Activated naive CD4-positive, alpha-beta T cell treated with anti-CD3 and anti-CD28 coated beads, Interleukin-2, amount 10 ng/mL, durations not matched to agents 7 days and 5 days (primary cell): Measurements from ENCODE around the gene THBD.

Source experiments
- CTCF ChIA-PET: fragments of 350-600 bp; sonication (Branson Sonifier 250); formaldehyde crosslinking; loops from one replicate; lab custom pipeline; 2021; ENCODE audit warnings: antibody characterized with exemption; lab: Charles Lee
- DNase-seq: peaks from one replicate; pipeline ENCODE4 v3.0.0-alpha.2; 2020
- H3K27ac Mint-ChIP-seq: one replicate; pipeline ENCODE4 v1.8.0; 2021; ENCODE audit warnings: mild to moderate bottlenecking, moderate library complexity, mixed read lengths
- H3K27me3 Mint-ChIP-seq: one replicate; pipeline ENCODE4 v1.8.0; 2021; ENCODE audit warnings: mild to moderate bottlenecking, mixed read lengths
- H3K36me3 Mint-ChIP-seq: one replicate; pipeline ENCODE4 v1.8.0; 2021; ENCODE audit warnings: mixed read lengths
- H3K4me1 Mint-ChIP-seq: one replicate; pipeline ENCODE4 v1.8.0; 2021; ENCODE audit warnings: mixed read lengths
- H3K4me3 Mint-ChIP-seq: one replicate; pipeline ENCODE4 v1.8.0; 2021; ENCODE audit warnings: mild to moderate bottlenecking, moderate library complexity, mixed read lengths
- H3K9me3 Mint-ChIP-seq: one replicate; pipeline ENCODE4 v1.8.0; 2021; ENCODE audit warnings: mixed read lengths

The THBD gene

GRCh38 chr20:23088866-23089265 is 39.4 kb upstream of the THBD start:
- Mint-ChIP-seq H3K27ac (no peak overlapping the region), H3K4me1 (peaks cover 8% of the 10 kb centered on the region), H3K4me3 (no peak overlapping the region), H3K36me3 (no peaks in the 10 kb centered on the region), H3K27me3 (peaks cover 26% of the 10 kb centered on the region), H3K9me3 (no peaks in the 10 kb centered on the region)
- CTCF ChIA-PET: no interaction called here
- DNase-seq: no peak

GRCh38 chr20:23087587-23088251 is 38.2 kb upstream of the THBD start:
- DNase-seq: no peak
- Mint-ChIP-seq H3K36me3 (no peaks in the 10 kb centered on the region), H3K4me1 (peaks cover 8% of the 10 kb centered on the region), H3K4me3 (no peak overlapping the region), H3K27ac (no peak overlapping the region), H3K27me3 (peaks cover 21% of the 10 kb centered on the region), H3K9me3 (no peaks in the 10 kb centered on the region)
- CTCF ChIA-PET: no interaction called here

DNA sequence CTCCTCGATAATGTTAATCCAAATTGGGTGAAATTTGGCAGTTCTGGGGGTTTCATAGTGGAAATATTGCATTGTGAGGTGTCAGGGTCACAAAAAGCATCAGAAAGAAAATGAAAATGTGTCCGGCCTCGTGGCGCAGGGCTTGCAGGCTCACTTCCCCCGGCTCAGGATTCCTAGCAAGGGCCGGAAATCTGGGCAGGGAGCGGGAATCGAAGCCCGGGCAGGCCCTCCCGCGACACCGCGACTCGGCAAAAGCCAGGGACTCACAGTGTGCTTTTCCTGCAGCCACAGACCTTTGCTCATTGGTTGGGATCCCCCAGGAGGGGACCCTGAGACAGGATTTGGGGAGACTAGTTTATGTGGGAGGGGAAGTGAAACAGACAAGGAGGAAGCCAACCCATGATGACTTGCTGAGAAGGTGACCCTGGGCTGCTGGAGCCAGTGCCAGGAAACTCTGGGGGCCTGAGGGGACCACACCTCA is 37.5 kb upstream of the THBD start:
- H3K27ac Mint-ChIP-seq: no peak overlapping the region
- no peak for DNase-seq
- H3K9me3 Mint-ChIP-seq: no peaks in the 10 kb centered on the region
- H3K27me3 Mint-ChIP-seq: peaks cover 24% of the 10 kb centered on the region
- H3K4me1 Mint-ChIP-seq: peaks cover 8% of the 10 kb centered on the region
- H3K36me3 Mint-ChIP-seq: no peaks in the 10 kb centered on the region
- CTCF ChIA-PET: interaction anchor here (0.9 to 1.4 kb wide), 2 partner anchors 36 to 72 kb away, joined by 3 to 6 read pairs; no protein-coding TSS in a partner anchor
- H3K4me3 Mint-ChIP-seq: no peak overlapping the region

DNA sequence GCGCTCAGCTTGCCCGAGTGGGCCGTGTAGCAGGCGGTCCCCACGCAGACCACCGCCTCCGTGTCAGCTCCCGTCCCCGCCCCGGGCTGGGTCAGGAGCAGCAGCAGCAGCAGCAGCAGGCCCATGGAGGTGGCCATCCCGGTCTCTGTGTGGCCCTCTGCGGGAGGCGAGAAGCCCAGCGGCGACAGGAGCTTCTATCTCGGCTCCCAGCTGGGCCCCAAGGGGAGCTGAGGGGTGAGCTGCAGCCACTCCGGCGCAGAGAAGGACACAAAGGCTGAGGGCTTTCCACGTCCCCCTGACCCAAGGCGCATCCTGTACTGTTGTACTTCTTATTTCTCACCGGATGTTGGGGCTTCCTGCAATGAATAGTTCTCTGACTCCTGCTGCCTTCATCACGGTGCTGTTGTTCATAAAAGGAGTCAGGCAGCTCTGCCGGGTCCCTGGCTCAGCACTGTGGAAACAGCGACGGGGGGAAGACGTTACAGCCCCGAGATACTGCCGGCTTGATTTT is 36.6 kb upstream of the THBD start, which contains the start of gene CD93:
Gene CD93 (minus strand): TSS at position 269 of the 511 bp plus-strand sequence. CDS start 132 bp downstream, at position 137.
- Mint-ChIP-seq H3K36me3 (no peaks in the 10 kb centered on the region), H3K27ac (no peak within 1 kb of the TSS), H3K4me3 (no peak within 1 kb of the TSS), H3K27me3 (peaks cover 25% of the 10 kb centered on the region), H3K9me3 (no peaks in the 10 kb centered on the region), H3K4me1 (peaks cover 8% of the 10 kb centered on the region)
- CTCF ChIA-PET: interaction anchor here (0.9 to 1.4 kb wide), 2 partner anchors 35 to 72 kb away, joined by 3 to 6 read pairs; no protein-coding TSS in a partner anchor
- DNase-seq: peak; percentile 40

DNA sequence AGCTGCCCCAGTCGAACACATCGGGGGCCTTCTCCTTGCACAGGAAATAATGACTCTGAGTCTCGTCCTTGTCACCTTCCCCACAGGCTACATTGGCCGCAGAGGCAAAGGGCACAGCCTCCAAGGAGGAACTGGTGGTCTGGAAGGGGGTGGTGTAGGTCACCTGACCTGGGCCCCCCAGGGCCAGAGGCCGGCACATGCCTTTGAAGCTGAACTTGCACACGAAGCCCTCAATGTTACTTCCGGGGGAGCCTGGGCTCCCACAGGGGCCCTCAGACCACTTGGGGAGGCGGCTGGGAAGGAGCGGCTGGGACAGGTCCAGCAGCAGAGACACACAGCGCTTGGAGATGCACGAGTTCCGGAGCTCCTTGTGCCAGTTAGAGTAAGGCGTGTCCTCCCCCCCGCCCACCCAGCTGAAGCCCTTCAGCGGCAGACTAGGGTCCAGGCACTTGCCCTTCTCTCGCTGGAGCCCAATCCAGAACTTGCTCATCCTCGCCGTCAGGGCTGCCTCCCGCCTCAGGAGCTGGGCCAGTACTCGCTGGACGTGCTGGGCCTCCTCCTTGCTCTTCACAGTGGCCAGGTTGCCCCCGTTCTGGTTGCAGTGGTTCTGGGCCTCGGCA is 36.1 kb upstream of the THBD start:
- CTCF ChIA-PET: interaction anchor here (1.4 kb wide), 1 partner anchor 34 kb away, joined by 6 read pairs; no protein-coding TSS in a partner anchor

DNA sequence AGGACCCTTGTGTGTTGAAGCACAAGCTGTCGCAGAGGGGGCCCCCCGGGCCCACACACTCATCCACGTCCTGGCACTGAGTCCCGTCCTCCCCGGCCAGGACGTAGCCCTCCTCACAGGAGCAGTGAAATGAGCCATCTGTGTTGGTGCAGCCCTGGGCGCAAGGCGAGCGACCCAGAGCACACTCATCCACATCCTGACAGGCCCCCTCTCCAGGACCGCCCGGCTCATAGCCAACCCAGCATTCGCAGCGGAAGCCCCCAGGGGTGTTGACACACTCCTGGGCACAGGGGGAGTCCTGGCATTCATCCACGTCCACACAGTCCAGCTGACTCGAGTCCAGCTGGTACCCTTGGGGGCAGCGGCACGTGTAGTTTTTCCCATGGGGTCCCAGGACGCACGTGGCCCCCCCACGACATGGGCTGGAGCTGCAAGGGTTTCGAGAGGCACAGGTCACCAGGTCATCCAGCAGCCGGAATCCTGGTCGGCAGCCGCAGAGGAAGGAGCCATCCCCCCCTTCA is 35.4 kb upstream of the THBD start:
- Mint-ChIP-seq H3K9me3 (no peaks in the 10 kb centered on the region), H3K27ac (no peak overlapping the region), H3K4me3 (no peak overlapping the region), H3K4me1 (peaks cover 8% of the 10 kb centered on the region), H3K27me3 (peaks cover 24% of the 10 kb centered on the region), H3K36me3 (no peaks in the 10 kb centered on the region)
- CTCF ChIA-PET: no interaction called here
- no peak for DNase-seq

More for the DNA sequence above, 36.1 kb upstream of the THBD start:
- H3K36me3 Mint-ChIP-seq: no peaks in the 10 kb centered on the region
- no peak overlapping the region for H3K27ac Mint-ChIP-seq
- no peak overlapping the region for H3K4me3 Mint-ChIP-seq
- H3K4me1 Mint-ChIP-seq: peaks cover 8% of the 10 kb centered on the region
- no peaks in the 10 kb centered on the region for H3K9me3 Mint-ChIP-seq
- peaks cover 26% of the 10 kb centered on the region for H3K27me3 Mint-ChIP-seq
- DNase-seq: no peak

- CTCF ChIA-PET: no interaction called here
- H3K27ac Mint-ChIP-seq: no peak overlapping the region
- H3K36me3 Mint-ChIP-seq: no peaks in the 10 kb centered on the region
- H3K27me3 Mint-ChIP-seq: peaks cover 24% of the 10 kb centered on the region
- H3K4me1 Mint-ChIP-seq: peaks cover 8% of the 10 kb centered on the region
- H3K9me3 Mint-ChIP-seq: no peaks in the 10 kb centered on the region
- DNase-seq: no peak
- no peak overlapping the region for H3K4me3 Mint-ChIP-seq
Observed at GRCh38 chr20:23084282-23084844, 34.9 kb upstream of the THBD start.

- Mint-ChIP-seq H3K9me3 (no peaks in the 10 kb centered on the region), H3K36me3 (no peaks in the 10 kb centered on the region), H3K27me3 (peaks cover 27% of the 10 kb centered on the region), H3K27ac (no peak overlapping the region), H3K4me1 (peaks cover 8% of the 10 kb centered on the region), H3K4me3 (no peak overlapping the region)
- CTCF ChIA-PET: no interaction called here
- DNase-seq: no peak
Observed at GRCh38 chr20:23083553-23084220, 34.2 kb upstream of the THBD start.

GRCh38 chr20:23082846-23083552 is 33.5 kb upstream of the THBD start:
- DNase-seq: no peak
- Mint-ChIP-seq H3K9me3 (no peaks in the 10 kb centered on the region), H3K36me3 (no peaks in the 10 kb centered on the region), H3K27me3 (peaks cover 27% of the 10 kb centered on the region), H3K4me1 (peaks cover 8% of the 10 kb centered on the region), H3K27ac (no peak overlapping the region), H3K4me3 (no peak overlapping the region)
- CTCF ChIA-PET: no interaction called here

GRCh38 chr20:23081263-23081819 is 31.9 kb upstream of the THBD start:
- H3K9me3 Mint-ChIP-seq: no peaks in the 10 kb centered on the region
- H3K27ac Mint-ChIP-seq: no peak overlapping the region
- peaks cover 24% of the 10 kb centered on the region for H3K27me3 Mint-ChIP-seq
- H3K4me1 Mint-ChIP-seq: peaks cover 3% of the 10 kb centered on the region
- CTCF ChIA-PET: no interaction called here
- H3K36me3 Mint-ChIP-seq: no peaks in the 10 kb centered on the region
- DNase-seq: no peak
- H3K4me3 Mint-ChIP-seq: no peak overlapping the region

DNA sequence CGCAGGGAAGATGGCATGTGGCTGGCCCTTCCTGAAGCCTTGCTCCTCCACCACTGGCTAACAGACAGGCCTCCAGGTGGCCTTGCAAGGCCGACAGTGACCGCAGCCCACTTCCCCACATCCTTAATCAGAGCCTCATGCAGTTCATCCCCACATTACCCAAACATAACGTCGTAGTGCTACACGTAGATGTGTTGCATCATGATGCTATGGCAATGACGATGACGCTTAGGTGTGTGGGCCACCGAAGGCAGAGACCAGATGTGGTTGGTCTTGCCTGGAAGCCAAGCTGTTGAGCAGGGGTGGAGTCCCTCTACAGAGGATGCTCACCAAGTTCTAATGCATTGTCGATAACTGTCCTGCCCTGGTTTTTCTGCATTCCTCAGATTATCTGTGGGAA is 31.0 kb upstream of the THBD start:
- CTCF ChIA-PET: no interaction called here
- H3K27ac Mint-ChIP-seq: no peak overlapping the region
- DNase-seq: no peak
- H3K4me3 Mint-ChIP-seq: no peak overlapping the region
- no peaks in the 10 kb centered on the region for H3K9me3 Mint-ChIP-seq
- peaks cover 24% of the 10 kb centered on the region for H3K27me3 Mint-ChIP-seq
- H3K36me3 Mint-ChIP-seq: no peaks in the 10 kb centered on the region
- H3K4me1 Mint-ChIP-seq: no peaks in the 10 kb centered on the region

GRCh38 chr20:23079926-23080325 is 30.5 kb upstream of the THBD start:
- Mint-ChIP-seq H3K27me3 (peaks cover 24% of the 10 kb centered on the region), H3K27ac (no peak overlapping the region), H3K9me3 (no peaks in the 10 kb centered on the region), H3K4me3 (no peak overlapping the region), H3K36me3 (no peaks in the 10 kb centered on the region), H3K4me1 (no peaks in the 10 kb centered on the region)
- DNase-seq: no peak
- CTCF ChIA-PET: interaction anchor here (1.1 kb wide), 1 partner anchor 15 kb away, joined by 3 read pairs; no protein-coding TSS in a partner anchor

GRCh38 chr20:23079016-23079351 is 29.5 kb upstream of the THBD start:
- DNase-seq: no peak
- no peaks in the 10 kb centered on the region for H3K4me1 Mint-ChIP-seq
- no peaks in the 10 kb centered on the region for H3K36me3 Mint-ChIP-seq
- H3K9me3 Mint-ChIP-seq: no peaks in the 10 kb centered on the region
- peaks cover 15% of the 10 kb centered on the region for H3K27me3 Mint-ChIP-seq
- CTCF ChIA-PET: interaction anchor here (1.1 kb wide), 1 partner anchor 16 kb away, joined by 3 read pairs; no protein-coding TSS in a partner anchor
- no peak overlapping the region for H3K4me3 Mint-ChIP-seq
- H3K27ac Mint-ChIP-seq: no peak overlapping the region
